ENCODE measurements around the gene APH1B. TPM values are rescaled to one million over a fixed set of nuclear protein-coding genes. Genes with fewer than 3 reads are reported as not detected.

Gene APH1B
- total RNA-seq, 4 donors from 2014 or later = 17.0 to 42.2 (median 21.8) TPM

DNA sequence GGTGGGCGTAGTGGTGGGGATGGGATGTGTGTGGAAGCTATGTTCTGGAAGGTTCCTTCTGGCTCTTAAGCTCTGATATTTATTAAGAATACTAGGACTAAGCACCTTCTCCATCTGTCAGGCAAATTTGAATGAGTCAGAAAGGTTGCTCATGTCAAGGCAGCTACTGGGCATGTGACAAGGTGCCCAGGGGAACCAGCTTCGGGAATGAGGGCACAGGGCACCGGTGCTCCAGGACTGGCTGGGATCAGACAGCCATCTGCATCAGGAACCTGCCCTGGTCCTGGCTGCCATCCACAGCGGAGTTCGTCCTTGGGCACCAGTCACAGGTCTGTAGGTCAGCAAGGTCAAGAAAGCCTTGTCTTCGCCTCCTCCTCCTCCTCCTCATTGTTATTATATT lies 71.8 kb downstream of the APH1B start:
- TF ChIP-seq, protein P1, sequence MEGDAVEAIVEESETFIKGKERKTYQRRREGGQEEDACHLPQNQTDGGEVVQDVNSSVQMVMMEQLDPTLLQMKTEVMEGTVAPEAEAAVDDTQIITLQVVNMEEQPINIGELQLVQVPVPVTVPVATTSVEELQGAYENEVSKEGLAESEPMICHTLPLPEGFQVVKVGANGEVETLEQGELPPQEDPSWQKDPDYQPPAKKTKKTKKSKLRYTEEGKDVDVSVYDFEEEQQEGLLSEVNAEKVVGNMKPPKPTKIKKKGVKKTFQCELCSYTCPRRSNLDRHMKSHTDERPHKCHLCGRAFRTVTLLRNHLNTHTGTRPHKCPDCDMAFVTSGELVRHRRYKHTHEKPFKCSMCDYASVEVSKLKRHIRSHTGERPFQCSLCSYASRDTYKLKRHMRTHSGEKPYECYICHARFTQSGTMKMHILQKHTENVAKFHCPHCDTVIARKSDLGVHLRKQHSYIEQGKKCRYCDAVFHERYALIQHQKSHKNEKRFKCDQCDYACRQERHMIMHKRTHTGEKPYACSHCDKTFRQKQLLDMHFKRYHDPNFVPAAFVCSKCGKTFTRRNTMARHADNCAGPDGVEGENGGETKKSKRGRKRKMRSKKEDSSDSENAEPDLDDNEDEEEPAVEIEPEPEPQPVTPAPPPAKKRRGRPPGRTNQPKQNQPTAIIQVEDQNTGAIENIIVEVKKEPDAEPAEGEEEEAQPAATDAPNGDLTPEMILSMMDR (IDR thresholded peaks at IDR 0.05; ENCODE audit: low read depth) = no peak

DNA sequence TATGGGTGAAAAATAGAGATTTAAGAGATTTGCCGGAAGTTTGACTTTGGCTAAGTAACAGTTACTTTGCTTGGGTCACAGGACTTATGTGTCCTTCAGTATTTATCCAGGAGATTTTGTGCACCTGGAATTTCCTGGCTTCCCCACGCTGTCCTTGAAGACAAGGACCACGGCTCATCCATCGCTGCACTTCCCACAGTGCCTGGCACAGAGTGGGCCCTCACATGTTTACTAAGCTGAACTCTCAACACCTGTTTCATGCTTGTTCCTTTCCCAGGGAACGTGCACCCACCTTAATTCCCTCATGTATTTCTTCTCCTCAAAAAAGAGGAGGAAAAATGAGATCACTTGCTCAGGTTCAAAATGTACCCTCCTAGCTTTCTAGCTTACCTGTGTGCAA lies 72.2 kb downstream of the APH1B start:
- TF ChIP-seq, protein P1 (IDR thresholded peaks at IDR 0.05; ENCODE audit: low read depth) = no peak

DNA sequence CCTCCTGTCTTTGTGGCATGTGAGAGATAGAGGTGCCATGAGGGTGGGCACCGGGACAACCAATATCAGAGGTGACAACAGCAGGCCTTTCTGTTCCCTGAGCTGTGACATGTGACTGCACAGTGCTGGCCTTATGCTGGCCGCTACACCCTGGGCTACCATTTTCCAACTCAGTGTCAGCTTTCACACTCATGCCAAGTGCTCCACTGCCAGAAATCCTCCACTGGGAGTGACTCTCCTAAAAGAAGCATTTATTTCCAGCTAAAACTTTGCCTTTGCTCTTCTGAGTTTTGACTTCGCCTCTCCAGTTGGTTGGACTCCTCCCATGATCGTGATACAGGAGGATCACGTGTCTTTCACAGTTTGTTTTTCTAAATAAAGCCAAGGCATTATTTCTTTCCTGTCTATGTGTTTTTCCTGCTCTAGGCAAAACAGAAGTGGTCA lies 72.8 kb downstream of the APH1B start:
- TF ChIP-seq, protein P1 (IDR thresholded peaks at IDR 0.05; ENCODE audit: low read depth) = no peak

DNA sequence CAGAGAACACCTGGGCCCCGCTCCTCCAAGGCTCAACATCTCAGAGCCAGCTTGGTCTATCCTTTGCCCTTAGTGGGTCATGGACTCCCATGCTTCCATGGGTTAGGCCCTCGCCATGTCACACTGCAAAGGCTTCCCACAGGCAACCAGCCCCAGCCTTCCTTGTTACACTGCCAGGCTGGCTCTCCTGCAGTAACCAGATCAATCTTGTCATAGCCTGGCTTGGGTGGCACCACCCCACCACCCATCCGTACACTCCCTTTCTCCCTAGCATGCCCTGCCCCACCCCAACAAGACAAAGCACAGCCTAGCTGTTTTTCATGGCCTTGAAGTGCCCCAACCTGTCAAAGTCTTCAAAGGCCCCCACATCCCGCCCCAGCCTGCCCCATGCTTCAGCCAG lies 73.8 kb downstream of the APH1B start:
- TF ChIP-seq, protein P1 (IDR thresholded peaks at IDR 0.05; ENCODE audit: low read depth) = no peak

DNA sequence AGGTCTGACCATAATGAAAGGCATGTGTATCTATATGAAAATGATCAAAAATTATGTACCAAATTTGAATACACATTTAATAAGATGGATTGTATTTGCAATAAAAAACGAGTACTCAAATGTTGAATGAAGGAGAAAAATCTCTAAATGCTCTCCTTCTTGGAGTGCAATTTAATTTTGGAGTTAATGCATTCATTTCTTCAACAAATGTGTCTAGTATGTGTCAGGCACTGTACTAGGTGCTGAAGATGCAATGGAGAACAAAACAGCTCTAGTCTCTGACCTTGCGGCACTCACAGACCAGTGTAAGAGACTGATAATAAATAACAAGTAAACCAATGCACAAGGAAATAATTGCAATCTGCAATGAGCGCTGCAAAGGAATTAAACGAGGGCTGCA lies 75.4 kb downstream of the APH1B start:
- TF ChIP-seq, protein P1 (IDR thresholded peaks at IDR 0.05; ENCODE audit: low read depth) = no peak

DNA sequence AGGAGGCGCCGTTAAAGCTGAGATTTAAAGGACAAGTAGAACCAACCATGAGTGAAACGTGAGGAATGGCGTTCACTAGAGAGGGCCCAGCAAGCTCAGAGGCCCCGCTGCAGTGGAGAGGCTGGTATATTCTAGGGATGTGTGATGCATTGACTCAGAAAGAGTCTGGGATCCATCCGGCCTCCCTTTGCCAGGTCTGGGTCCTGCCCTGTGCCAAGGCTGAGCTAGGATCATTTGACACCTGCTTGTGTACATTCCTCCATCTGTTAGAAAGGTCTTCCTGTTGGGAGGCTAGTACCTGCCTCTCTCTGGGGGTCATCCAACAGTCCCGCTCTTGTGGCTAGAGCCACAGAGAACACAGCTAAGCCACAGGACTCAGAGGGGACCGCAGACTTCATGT lies 75.9 kb downstream of the APH1B start:
- TF ChIP-seq, protein P1 (IDR thresholded peaks at IDR 0.05; ENCODE audit: low read depth) = no peak

DNA sequence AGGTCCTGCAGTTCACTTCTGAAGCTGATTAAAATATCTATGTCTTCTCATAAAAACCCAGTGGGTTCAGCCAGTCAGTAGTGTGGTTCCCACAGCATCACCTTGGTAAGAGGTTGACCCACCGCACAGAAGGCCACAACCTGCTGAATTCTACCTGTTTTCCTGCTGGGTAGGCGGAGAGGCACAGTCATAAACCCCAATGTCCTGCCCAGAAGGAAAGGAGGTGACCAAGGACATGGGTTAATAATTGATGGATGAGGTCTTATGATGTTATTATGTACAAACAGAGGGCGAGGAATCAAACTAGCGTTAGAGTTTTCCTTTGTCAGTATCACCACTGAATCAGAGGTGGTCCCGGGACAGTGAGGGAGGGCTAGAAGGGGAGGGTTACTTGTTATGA lies 76.5 kb downstream of the APH1B start:
- TF ChIP-seq, protein P1 (IDR thresholded peaks at IDR 0.05; ENCODE audit: low read depth) = no peak

All from subcutaneous adipose tissue (tissue), 4 donors.